Smooth muscle cell (in vitro differentiated cells): Measurements from ENCODE around the gene SECISBP2L. TPM values are rescaled to one million over a fixed set of nuclear protein-coding genes. Genes with fewer than 3 reads are reported as not detected.

Experiments
- DNase-seq: peaks from one replicate; lab custom pipeline; 2025; ENCODE audit not compliant: unreplicated experiment; lab: John Stamatoyannopoulos, UW
- H2AFZ ChIP-seq: fragments of 200-600 bp; sonication (generic); 2 replicates; pipeline ENCODE4 v1.6.0; 2016; ENCODE audit warnings: antibody characterized with exemption, low read depth, mild to moderate bottlenecking
- H3F3A ChIP-seq: fragments of 200-600 bp; sonication (generic); 2 replicates; pipeline ENCODE4 v1.6.0; 2017; ENCODE audit warnings: antibody characterized with exemption, low read depth
- H3K27ac ChIP-seq: fragments of 200-600 bp; sonication (generic); 2 replicates; pipeline ENCODE4 v1.5.1; 2016; ENCODE audit warnings: low read depth, mild to moderate bottlenecking
- H3K27me3 ChIP-seq: fragments of 200-600 bp; sonication (generic); 2 replicates; pipeline ENCODE4 v1.6.1; 2016; ENCODE audit warnings: low read depth, mild to moderate bottlenecking
- H3K36me3 ChIP-seq: fragments of 200-600 bp; sonication (generic); 2 replicates; pipeline ENCODE4 v1.5.1; 2016; ENCODE audit warnings: low read depth
- H3K4me1 ChIP-seq: fragments of 200-600 bp; sonication (generic); 2 replicates; pipeline ENCODE4 v1.5.1; 2016; ENCODE audit warnings: low read depth
- H3K4me2 ChIP-seq: fragments of 200-600 bp; sonication (generic); 2 replicates; pipeline ENCODE4 v1.6.0; 2016; ENCODE audit warnings: mild to moderate bottlenecking
- H3K4me3 ChIP-seq: fragments of 200-600 bp; sonication (generic); 2 replicates; pipeline ENCODE4 v1.5.1; 2016; ENCODE audit warnings: mild to moderate bottlenecking
- H3K79me2 ChIP-seq: fragments of 200-600 bp; sonication (generic); 2 replicates; pipeline ENCODE4 v1.6.0; 2016; ENCODE audit warnings: low read depth, mild to moderate bottlenecking
- H3K9ac ChIP-seq: fragments of 200-600 bp; sonication (generic); 2 replicates; pipeline ENCODE4 v1.6.0; 2016; ENCODE audit warnings: low read depth
- H3K9me3 ChIP-seq: fragments of 200-600 bp; sonication (generic); replicated peaks from 2 replicates; pipeline ENCODE4 v1.5.1; 2016; ENCODE audit warnings: low read depth
- H4K20me1 ChIP-seq: fragments of 200-600 bp; sonication (generic); 2 replicates; pipeline ENCODE4 v1.6.0; 2016; ENCODE audit warnings: low read depth
- CTCF ChIP-seq: fragments of 200-600 bp; sonication (generic); IDR thresholded peaks from 2 replicates; pipeline ENCODE4 v1.5.1; 2017; ENCODE audit warnings: borderline replicate concordance, mild to moderate bottlenecking, antibody characterized with exemption; ENCODE audit not compliant: insufficient read depth, poor library complexity, severe bottlenecking
- WGBS: methylation state at CpG from one replicate; pipeline ENCODE4 v1.1.7; 2016; ENCODE audit warnings: low lambda C conversion rate; 5-methylcytosine and 5-hydroxymethylcytosine counted together
- polyA plus RNA-seq: library from polyadenylated mRNA; unstranded; fragments of >200 nt; fragmentation: Nextera tagmentation; extraction: Ambion mirVana; gene quantifications from 2 replicates; pipeline ENCODE4 v1.2.1, GENCODE V29; 2016
- total RNA-seq: library from RNA; depleted of rRNA; stranded (reverse); fragments of >200 nt; gene quantifications from 2 replicates; pipeline ENCODE4 v1.2.3, GENCODE V29; 2014

SECISBP2L gene
- total and polyA plus RNA-seq, 2 experiments from 2014 or later, result 13.7 to 24.0 TPM

- Histone ChIP-seq H3K9me3 (no peaks in the 10 kb centered on the region), H3K27ac (no peak overlapping the region), H3K79me2 (no peaks in the 10 kb centered on the region), H3K4me1 (no peaks in the 10 kb centered on the region), H3K9ac (no peak overlapping the region), H3K4me3 (no peak overlapping the region), H3K36me3 (no peaks in the 10 kb centered on the region), H2AFZ (no peak overlapping the region), H3F3A (no peaks in the 10 kb centered on the region), H3K27me3 (no peaks in the 10 kb centered on the region), H4K20me1 (no peaks in the 10 kb centered on the region), H3K4me2 (no peak overlapping the region)
- no peak for DNase-seq
- TF ChIP-seq CTCF, result no peak
- WGBS, result 79% methylated on average over 4 of the region's 4 CpGs
Measured at GRCh38 chr15:49060710-49061495, 14.7 kb upstream of the SECISBP2L start.

- no peak for DNase-seq
- WGBS, result 93% methylated on average over 3 of the region's 3 CpGs
Measured at GRCh38 chr15:49059491-49059890, 13.2 kb upstream of the SECISBP2L start.

GRCh38 chr15:49058559-49058958, 12.3 kb upstream of the SECISBP2L start:
- Histone ChIP-seq H3F3A (no peaks in the 10 kb centered on the region), H3K4me2 (no peak overlapping the region), H4K20me1 (no peaks in the 10 kb centered on the region), H3K79me2 (no peaks in the 10 kb centered on the region), H3K4me1 (no peaks in the 10 kb centered on the region), H2AFZ (no peak overlapping the region), H3K27ac (no peak overlapping the region), H3K9ac (no peak overlapping the region), H3K36me3 (no peaks in the 10 kb centered on the region), H3K4me3 (no peak overlapping the region), H3K9me3 (no peaks in the 10 kb centered on the region), H3K27me3 (no peaks in the 10 kb centered on the region)
- WGBS, result 94% methylated on average over 1 of the region's 1 CpG
- TF ChIP-seq CTCF, result no peak
- no peak for DNase-seq

More at GRCh38 chr15:49059491-49059890, 13.2 kb upstream of the SECISBP2L start:
- Histone ChIP-seq H4K20me1 (no peaks in the 10 kb centered on the region), H3K4me1 (no peaks in the 10 kb centered on the region), H3K27ac (no peak overlapping the region), H3K9ac (no peak overlapping the region), H3K9me3 (no peaks in the 10 kb centered on the region), H3K27me3 (no peaks in the 10 kb centered on the region), H3K79me2 (no peaks in the 10 kb centered on the region), H3K4me3 (no peak overlapping the region), H2AFZ (no peak overlapping the region), H3F3A (no peaks in the 10 kb centered on the region), H3K4me2 (no peak overlapping the region), H3K36me3 (no peaks in the 10 kb centered on the region)
- TF ChIP-seq CTCF, result no peak

GRCh38 chr15:49055630-49056029, 9.4 kb upstream of the SECISBP2L start:
- Histone ChIP-seq H3K4me1 (no peaks in the 10 kb centered on the region), H3K36me3 (no peaks in the 10 kb centered on the region), H3K9me3 (no peaks in the 10 kb centered on the region), H3K27me3 (no peaks in the 10 kb centered on the region), H3F3A (no peaks in the 10 kb centered on the region), H3K27ac (no peak overlapping the region), H3K4me2 (no peak overlapping the region), H3K4me3 (no peak overlapping the region), H3K79me2 (no peaks in the 10 kb centered on the region), H3K9ac (no peak overlapping the region), H4K20me1 (no peaks in the 10 kb centered on the region), H2AFZ (no peak overlapping the region)
- no peak for TF ChIP-seq CTCF
- DNase-seq, result no peak
- 87% methylated on average over 2 of the region's 2 CpGs for WGBS
